ENCODE results near the gene CDC14C. TPM values are rescaled to one million over a fixed set of nuclear protein-coding genes. Genes with fewer than 3 reads are reported as not detected.

Gene CDC14C
- total RNA-seq, 1 experiment from 2014 or later, result not detected

DNA sequence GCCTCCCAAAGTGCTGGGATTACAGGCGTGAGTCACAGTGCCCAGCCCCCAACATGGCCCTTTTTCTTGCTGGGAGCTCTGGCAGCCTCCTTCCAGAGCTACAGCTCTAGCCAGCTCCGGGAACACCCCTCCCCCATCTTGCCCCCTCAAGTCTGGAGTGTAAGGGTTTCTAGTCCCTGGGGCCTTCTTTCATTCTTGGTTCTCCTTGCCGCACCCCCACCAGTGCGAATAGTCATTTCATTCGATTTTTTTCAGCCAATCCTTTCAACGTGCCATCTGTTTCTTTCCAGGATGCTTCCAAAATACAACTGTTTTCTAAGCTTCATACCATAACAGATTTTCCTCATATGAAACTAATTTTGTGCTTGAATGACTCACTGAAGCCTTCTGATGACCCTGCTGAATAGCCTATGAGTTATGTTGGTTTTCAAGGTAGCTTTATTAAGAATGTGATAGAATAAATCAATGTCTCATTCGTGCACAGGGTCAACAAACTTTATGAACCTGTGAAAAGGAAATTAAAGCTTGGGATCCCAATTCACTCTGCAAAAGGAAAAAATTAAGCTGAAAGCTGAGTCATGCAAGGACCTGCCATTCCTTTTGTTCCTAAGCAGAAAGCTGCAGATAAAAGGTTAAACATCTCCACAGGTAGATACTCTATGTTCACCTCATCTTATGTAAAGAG, 38.6 kb downstream of the CDC14C start:
- DNase-seq (ENCODE audit: low spot score), result peak; percentile 34

DNA sequence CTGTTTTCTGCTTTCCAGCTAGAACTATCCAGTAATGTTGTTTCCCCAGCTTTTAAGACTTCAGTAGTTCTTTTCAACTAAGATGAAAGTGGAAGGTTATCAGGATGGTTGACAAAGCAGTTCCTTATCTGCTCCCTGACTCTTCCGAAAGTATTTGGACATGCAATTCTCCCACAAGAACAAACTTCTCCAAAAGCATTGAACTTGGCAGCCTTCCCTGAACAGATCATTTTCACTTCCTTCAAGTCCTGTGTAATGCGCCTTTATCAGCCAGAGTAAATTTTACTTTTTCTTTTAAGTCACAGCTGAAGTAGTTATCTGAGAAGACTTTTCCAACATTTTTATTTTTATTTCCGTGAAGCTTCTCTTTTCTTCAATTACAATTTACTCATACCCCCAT, 39.7 kb downstream of the CDC14C start:
- in situ Hi-C loops (cut with HindIII; ENCODE audit: low sequenced_read_pairs), result no loop called here
- DNase-seq (ENCODE audit: low spot score), result peak; percentile 5

More for the DNA sequence above, 38.6 kb downstream of the CDC14C start:
- in situ Hi-C loops (cut with HindIII; ENCODE audit: low sequenced_read_pairs), result no loop called here

DNA sequence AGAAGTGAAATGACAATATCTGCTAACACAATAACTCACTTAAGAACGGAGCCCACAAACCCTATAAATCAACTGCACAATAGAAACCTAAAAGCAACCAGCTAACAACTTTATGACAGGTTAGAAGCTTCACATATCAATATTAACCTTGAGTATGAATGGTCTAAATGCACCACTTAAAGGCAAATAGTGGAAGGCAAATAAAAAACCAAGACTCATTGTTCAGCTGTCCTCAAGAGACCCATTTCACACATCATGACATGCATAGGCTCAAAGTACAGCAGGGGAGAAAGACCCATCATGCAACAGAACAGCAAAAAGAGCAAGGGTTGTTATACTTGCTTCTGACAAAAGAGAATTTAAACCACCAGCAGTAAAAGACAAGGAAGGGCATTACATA, 46.8 kb downstream of the CDC14C start:
- in situ Hi-C loops (cut with HindIII; ENCODE audit: low sequenced_read_pairs), result no loop called here
- DNase-seq (ENCODE audit: low spot score), result no peak

DNA sequence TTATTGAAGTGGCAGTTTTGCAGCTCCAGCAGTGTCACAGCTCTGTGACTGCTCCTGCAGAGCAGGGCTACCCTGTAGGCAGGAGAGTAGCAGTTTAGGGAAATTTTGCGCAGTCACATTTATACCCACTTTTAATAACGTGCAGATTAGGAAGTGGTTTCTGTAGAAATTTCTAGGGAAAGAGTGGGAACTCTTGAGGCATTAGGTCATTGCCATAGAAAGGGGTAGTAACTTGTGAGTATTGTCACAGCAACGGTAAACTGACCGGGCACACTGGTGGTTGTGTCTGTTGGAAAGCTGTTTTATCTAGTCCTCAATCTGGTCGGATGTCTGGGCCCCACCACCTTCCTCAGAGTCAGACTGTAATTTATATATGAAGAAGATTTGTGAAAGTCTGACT, 51.9 kb downstream of the CDC14C start:
- in situ Hi-C loops (cut with HindIII; ENCODE audit: low sequenced_read_pairs), result no loop called here
- DNase-seq (ENCODE audit: low spot score), result no peak

DNA sequence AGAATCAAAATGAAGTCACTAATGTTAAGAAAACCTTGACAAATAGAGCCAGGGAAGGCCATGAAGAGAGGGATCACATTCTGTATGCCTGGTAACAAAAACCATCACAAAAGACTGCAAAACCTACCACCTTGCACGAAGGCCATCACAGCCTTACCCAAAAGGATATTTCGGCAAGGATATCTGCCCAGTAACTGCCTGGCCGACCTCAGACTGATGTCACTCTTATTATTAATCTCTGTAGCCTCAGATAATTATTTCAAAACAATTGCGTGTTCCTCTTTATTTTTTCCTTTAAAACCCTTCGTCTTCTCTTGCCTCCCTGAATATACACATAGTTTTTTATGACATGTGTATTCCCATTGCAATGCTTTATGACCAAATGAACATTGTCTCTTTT, 52.5 kb downstream of the CDC14C start:
- DNase-seq (ENCODE audit: low spot score), result no peak
- in situ Hi-C loops (cut with HindIII; ENCODE audit: low sequenced_read_pairs), result no loop called here

All from G401 (cell line).